Uterus (tissue), 4 donors: ENCODE data around the gene SH3RF3. TPM values are rescaled to one million over a fixed set of nuclear protein-coding genes. Genes with fewer than 3 reads are reported as not detected.

Source experiments
- DNase-seq, 2 donors: peaks; one replicate each; pipeline ENCODE4 v3.0.0-alpha.2; 2019 to 2020
- H3K27ac ChIP-seq, 2 donors: fragments of 200-600 bp; sonication (generic); 1 replicate in 1 of 2; 2 replicates in 1 of 2; pipeline ENCODE4 v1.5.1; 2016 to 2018
- H3K27me3 ChIP-seq, 2 donors: fragments of 200-600 bp; sonication (generic); one replicate each; pipeline ENCODE4 v1.5.1; 2018 to 2019; ENCODE audit warnings: control low read depth in 1 of 2
- H3K36me3 ChIP-seq, 2 donors: fragments of 200-600 bp; sonication (generic); one replicate each; pipeline ENCODE4 v1.5.1; 2019; ENCODE audit warnings: control low read depth in 1 of 2
- H3K4me1 ChIP-seq, 2 donors: fragments of 200-600 bp; sonication (generic); one replicate each; pipeline ENCODE4 v1.5.1; 2018 to 2019; ENCODE audit warnings: control low read depth in 1 of 2
- H3K4me3 ChIP-seq, 2 donors: fragments of 200-600 bp; sonication (generic); 1 replicate in 1 of 2; 2 replicates in 1 of 2; pipeline ENCODE4 v1.5.1; 2018 to 2019; ENCODE audit warnings: mild to moderate bottlenecking in 1 of 2
- H3K9me3 ChIP-seq, 2 donors: fragments of 200-600 bp; sonication (generic); one replicate each; pipeline ENCODE4 v1.5.1; 2019; ENCODE audit warnings: control low read depth in 1 of 2
- CTCF ChIP-seq, 4 experiments: fragments of 200-600 bp in 2 of 4; fragments of 450-650 bp in 2 of 4; sonication (generic) in 2 of 4; IDR thresholded peaks; one replicate each; pipeline ENCODE4 v1.5.1; 2016 to 2019; ENCODE audit warnings: antibody characterized with exemption in 4 of 4, mild to moderate bottlenecking in 2 of 4, moderate library complexity in 1 of 4
- POLR2A ChIP-seq, 2 donors: fragments of 450-650 bp; IDR thresholded peaks; one replicate each; pipeline ENCODE4 v1.6.1; 2016; ENCODE audit warnings: antibody characterized with exemption in 2 of 2, mild to moderate bottlenecking in 1 of 2, moderate library complexity in 1 of 2
- intact Hi-C: fragments of 100-400 bp; cut with DNase I; formaldehyde crosslinking; loops from one replicate; pipeline ENCODE4 v1.15.1; 2023; ENCODE audit warnings: low total_unique reads
- total RNA-seq, 4 donors: library from RNA; depleted of rRNA in 3 of 4; stranded (reverse); fragments of >200 nt in 3 of 4; gene quantifications; one replicate each; pipeline versions ENCODE4 v1.1.0 to v1.2.4, GENCODE V29; 2014 to 2023
- donor health status: DM: yes; HTN: yes; CAD: no.

Gene SH3RF3
- total RNA-seq, 4 donors from 2014 or later = 5.1 to 10.2 (median 8.7) TPM; not detected in 1

- no peak for DNase-seq
- Histone ChIP-seq H3K27ac (no peak overlapping the region), H3K36me3 (no peaks in the 10 kb centered on the region), H3K9me3 (no peaks in the 10 kb centered on the region), H3K4me1 (no peaks in the 10 kb centered on the region), H3K4me3 (no peak overlapping the region), H3K27me3 (no peaks in the 10 kb centered on the region)
- intact Hi-C loops = no loop called here
- no peak for TF ChIP-seq POLR2A (IDR thresholded peaks at IDR 0.05)
- TF ChIP-seq CTCF (IDR thresholded peaks at IDR 0.05) = no peak
Measured at GRCh38 chr2:109231996-109232705, 103.1 kb downstream of the SH3RF3 start.

- Histone ChIP-seq H3K4me1 (no peaks in the 10 kb centered on the region), H3K9me3 (no peaks in the 10 kb centered on the region)
Measured at GRCh38 chr2:109232909-109233308, 103.9 kb downstream of the SH3RF3 start.

GRCh38 chr2:109233643-109234042, 104.6 kb downstream of the SH3RF3 start:
- intact Hi-C loops = no loop called here
- no peak overlapping the region for H3K4me3 ChIP-seq
- no peaks in the 10 kb centered on the region for H3K36me3 ChIP-seq
- H3K27me3 ChIP-seq = no peaks in the 10 kb centered on the region
- no peak for DNase-seq
- H3K27ac ChIP-seq = no peak overlapping the region
- TF ChIP-seq CTCF (IDR thresholded peaks at IDR 0.05) (no peak), POLR2A (IDR thresholded peaks at IDR 0.05) (no peak)
- H3K9me3 ChIP-seq = no peaks in the 10 kb centered on the region
- peaks cover 0 to 2% of the 10 kb centered on the region in 2 donors for H3K4me1 ChIP-seq

More at GRCh38 chr2:109232909-109233308, 103.9 kb downstream of the SH3RF3 start:
- intact Hi-C loops = no loop called here
- Histone ChIP-seq H3K27ac (no peak overlapping the region), H3K27me3 (no peaks in the 10 kb centered on the region), H3K36me3 (no peaks in the 10 kb centered on the region), H3K4me3 (no peak overlapping the region)
- no peak for TF ChIP-seq CTCF (IDR thresholded peaks at IDR 0.05)
- TF ChIP-seq POLR2A (IDR thresholded peaks at IDR 0.05) = no peak
- DNase-seq = no peak

GRCh38 chr2:109234355-109234754, 105.3 kb downstream of the SH3RF3 start:
- no peaks in the 10 kb centered on the region for H3K27me3 ChIP-seq
- H3K27ac ChIP-seq = no peak overlapping the region
- no peak for DNase-seq
- H3K4me1 ChIP-seq = peaks cover 3% of the 10 kb centered on the region in 2 donors
- TF ChIP-seq POLR2A (IDR thresholded peaks at IDR 0.05) (no peak), CTCF (IDR thresholded peaks at IDR 0.05) (no peak)
- no peaks in the 10 kb centered on the region for H3K9me3 ChIP-seq
- no peak overlapping the region for H3K4me3 ChIP-seq
- intact Hi-C loops = no loop called here
- H3K36me3 ChIP-seq = no peaks in the 10 kb centered on the region

- Histone ChIP-seq H3K36me3 (no peaks in the 10 kb centered on the region), H3K27me3 (no peaks in the 10 kb centered on the region), H3K9me3 (no peaks in the 10 kb centered on the region), H3K4me1 (peaks cover 3 to 4% of the 10 kb centered on the region in 2 donors), H3K4me3 (no peak overlapping the region), H3K27ac (no peak overlapping the region)
- no peak for DNase-seq
- intact Hi-C loops = no loop called here
- TF ChIP-seq POLR2A (IDR thresholded peaks at IDR 0.05) (no peak), CTCF (IDR thresholded peaks at IDR 0.05) (no peak)
Measured at GRCh38 chr2:109236147-109236546, 107.1 kb downstream of the SH3RF3 start.
